Ishikawa (cell line): ENCODE results near the gene ATP1B1.

ENCODE experiments used
- CEBPB ChIP-seq: IDR thresholded peaks from 2 replicates; pipeline ENCODE4 v1.6.1; 2012
- CREB1 ChIP-seq: IDR thresholded peaks from 2 replicates; pipeline ENCODE4 v1.6.1; 2012; ENCODE audit warnings: low read depth
- EGR1 ChIP-seq: IDR thresholded peaks from 2 replicates; pipeline ENCODE4 v1.6.1; 2012
- FOXM1 ChIP-seq: IDR thresholded peaks from 2 replicates; pipeline ENCODE4 v1.6.1; 2012; ENCODE audit warnings: low read depth, borderline replicate concordance
- NFIC ChIP-seq: IDR thresholded peaks from 2 replicates; pipeline ENCODE4 v1.6.1; 2012
- RAD21 ChIP-seq: IDR thresholded peaks from 2 replicates; pipeline ENCODE4 v1.6.1; 2012; ENCODE audit warnings: low read depth
- REST ChIP-seq: IDR thresholded peaks from 2 replicates; pipeline ENCODE4 v1.6.1; 2012; ENCODE audit warnings: low read depth, mild to moderate bottlenecking
- TAF1 ChIP-seq: IDR thresholded peaks from 2 replicates; pipeline ENCODE4 v1.6.1; 2012; ENCODE audit warnings: low read depth, mild to moderate bottlenecking
- TCF12 ChIP-seq: IDR thresholded peaks from 2 replicates; pipeline ENCODE4 v1.6.1; 2012; ENCODE audit warnings: low read depth
- TEAD4 ChIP-seq: IDR thresholded peaks from 2 replicates; pipeline ENCODE4 v1.6.1; 2012
- YY1 ChIP-seq: IDR thresholded peaks from 2 replicates; pipeline ENCODE4 v1.6.1; 2012; ENCODE audit warnings: low read depth
- ZBTB7A ChIP-seq: IDR thresholded peaks from 2 replicates; pipeline ENCODE4 v1.6.1; 2012; ENCODE audit warnings: low read depth
- TF ChIP-seq, protein P1 (sequence below): IDR thresholded peaks from 2 replicates; pipeline ENCODE4 v1.6.1; 2012
- TF ChIP-seq, protein P2 (sequence below): IDR thresholded peaks from 2 replicates; pipeline ENCODE4 v1.6.1; 2012

The ATP1B1 gene

DNA sequence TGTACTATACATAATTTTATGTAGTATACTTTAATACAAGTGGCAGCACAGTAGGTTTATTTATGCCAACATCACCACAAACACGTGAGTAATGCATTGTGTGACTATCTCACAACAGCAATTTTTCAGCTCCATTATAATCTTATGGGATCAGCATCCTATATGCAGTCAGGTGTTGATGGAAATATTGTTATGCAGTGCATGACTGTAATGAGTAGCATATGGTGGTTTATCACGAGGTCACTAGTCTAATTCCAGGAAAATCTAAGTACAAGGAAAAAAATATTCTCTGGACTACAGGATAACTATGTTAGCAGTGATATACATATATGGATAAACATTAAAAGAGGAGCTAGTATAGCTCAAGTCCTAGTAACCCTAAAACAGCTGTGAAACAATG lies 69.0 kb downstream of the ATP1B1 start:
- no peak for TF ChIP-seq REST
- no peak for TF ChIP-seq YY1
- TF ChIP-seq, protein P1, sequence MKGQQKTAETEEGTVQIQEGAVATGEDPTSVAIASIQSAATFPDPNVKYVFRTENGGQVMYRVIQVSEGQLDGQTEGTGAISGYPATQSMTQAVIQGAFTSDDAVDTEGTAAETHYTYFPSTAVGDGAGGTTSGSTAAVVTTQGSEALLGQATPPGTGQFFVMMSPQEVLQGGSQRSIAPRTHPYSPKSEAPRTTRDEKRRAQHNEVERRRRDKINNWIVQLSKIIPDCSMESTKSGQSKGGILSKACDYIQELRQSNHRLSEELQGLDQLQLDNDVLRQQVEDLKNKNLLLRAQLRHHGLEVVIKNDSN, result no peak
- no peak for TF ChIP-seq TAF1
- no peak for TF ChIP-seq RAD21
- TF ChIP-seq FOXM1, result no peak
- TF ChIP-seq CREB1, result no peak
- no peak for TF ChIP-seq CEBPB
- TF ChIP-seq NFIC, result no peak
- TF ChIP-seq TEAD4, result no peak
- TF ChIP-seq TCF12, result no peak
- TF ChIP-seq ZBTB7A, result no peak
- TF ChIP-seq EGR1, result no peak
- TF ChIP-seq, protein P2, sequence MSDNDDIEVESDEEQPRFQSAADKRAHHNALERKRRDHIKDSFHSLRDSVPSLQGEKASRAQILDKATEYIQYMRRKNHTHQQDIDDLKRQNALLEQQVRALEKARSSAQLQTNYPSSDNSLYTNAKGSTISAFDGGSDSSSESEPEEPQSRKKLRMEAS, result no peak

DNA sequence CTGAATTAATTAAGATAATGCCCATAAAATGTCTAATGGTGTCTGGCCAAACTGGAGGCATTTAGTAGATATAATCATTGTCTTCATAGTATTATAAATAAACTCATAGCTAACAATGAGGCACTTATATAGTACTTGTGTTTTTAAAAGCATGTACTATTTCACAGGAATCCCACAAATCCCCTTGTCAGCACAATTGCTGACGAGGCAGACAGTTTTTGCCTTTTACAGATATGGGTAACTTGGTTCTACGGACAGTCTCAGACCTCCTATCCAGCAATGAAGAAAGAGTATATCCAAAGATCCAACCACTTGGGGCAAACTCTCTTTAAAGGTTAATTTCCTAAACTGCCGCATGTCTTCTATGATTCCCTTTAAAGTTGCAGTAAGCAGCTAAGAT lies 73.7 kb downstream of the ATP1B1 start:
- TF ChIP-seq NFIC, result no peak
- no peak for TF ChIP-seq TEAD4
- no peak for TF ChIP-seq CREB1
- TF ChIP-seq, protein P1, result no peak
- no peak for TF ChIP-seq TCF12
- TF ChIP-seq ZBTB7A, result no peak
- TF ChIP-seq FOXM1, result no peak
